CD8-positive, alpha-beta memory T cell (primary cell): ENCODE measurements around the gene CPA1. TPM values are rescaled to one million over a fixed set of nuclear protein-coding genes. Genes with fewer than 3 reads are reported as not detected.

Source experiments
- CTCF ChIA-PET: fragments of 350-600 bp; sonication (Branson Sonifier 250); formaldehyde crosslinking; loops from one replicate; lab custom pipeline; 2021; ENCODE audit warnings: antibody characterized with exemption; lab: Charles Lee
- POLR2A ChIA-PET: fragments of 350-600 bp; sonication (Branson Sonifier 250); formaldehyde crosslinking; loops from one replicate; lab custom pipeline; 2021; ENCODE audit warnings: antibody characterized with exemption; lab: Charles Lee
- DNase-seq, 5 donors: peaks; one replicate each; pipeline versions ENCODE4 v3.0.0 to v3.0.0-alpha.2; 2020 to 2022; ENCODE audit warnings: mixed read lengths in 1 of 5
- H3K27ac ChIP-seq: one replicate; pipeline ENCODE4 v1.7.0; 2013; ENCODE audit warnings: low read depth, mild to moderate bottlenecking, low read length, moderate library complexity
- H3K27me3 ChIP-seq: 2 replicates; pipeline ENCODE4 v1.7.0; 2013; ENCODE audit warnings: low read length, mild to moderate bottlenecking; ENCODE audit not compliant: insufficient read depth, poor library complexity, severe bottlenecking
- H3K36me3 ChIP-seq: 2 replicates; pipeline ENCODE4 v1.7.0; 2013; ENCODE audit warnings: mild to moderate bottlenecking, low read length, moderate library complexity; ENCODE audit not compliant: insufficient read depth
- H3K4me1 ChIP-seq: 2 replicates; pipeline ENCODE4 v1.7.0; 2013; ENCODE audit warnings: mild to moderate bottlenecking, low read length, moderate library complexity; ENCODE audit not compliant: insufficient read depth
- H3K4me3 ChIP-seq: 2 replicates; pipeline ENCODE4 v1.7.0; 2013; ENCODE audit warnings: mild to moderate bottlenecking, low read length
- H3K9me3 ChIP-seq: 2 replicates; pipeline ENCODE4 v1.7.0; 2013; ENCODE audit warnings: mild to moderate bottlenecking, low read length
- H3K27ac Mint-ChIP-seq, 8 donors: one replicate each; pipeline ENCODE4 v1.8.0; 2020 to 2021; ENCODE audit warnings: mixed read lengths in 8 of 8, mild to moderate bottlenecking in 6 of 8, inconsistent platforms in 3 of 8, moderate library complexity in 3 of 8
- H3K27me3 Mint-ChIP-seq, 2 donors: one replicate each; pipeline ENCODE4 v1.8.0; 2020 to 2021; ENCODE audit warnings: mixed read lengths in 2 of 2, mild to moderate bottlenecking in 1 of 2, moderate library complexity in 1 of 2
- H3K36me3 Mint-ChIP-seq, 3 donors: one replicate each; pipeline ENCODE4 v1.8.0; 2020 to 2021; ENCODE audit warnings: mixed read lengths in 3 of 3, inconsistent platforms in 1 of 3, mild to moderate bottlenecking in 1 of 3
- H3K4me1 Mint-ChIP-seq, 3 donors: one replicate each; pipeline ENCODE4 v1.8.0; 2020 to 2021; ENCODE audit warnings: mixed read lengths in 3 of 3, inconsistent platforms in 1 of 3, mild to moderate bottlenecking in 1 of 3
- H3K4me3 Mint-ChIP-seq, 7 donors: one replicate each; pipeline ENCODE4 v1.8.0; 2020 to 2021; ENCODE audit warnings: mixed read lengths in 7 of 7, mild to moderate bottlenecking in 6 of 7, moderate library complexity in 4 of 7, inconsistent platforms in 2 of 7
- H3K9me3 Mint-ChIP-seq, 5 donors: one replicate each; pipeline ENCODE4 v1.8.0; 2020 to 2022; ENCODE audit warnings: mixed read lengths in 5 of 5, mild to moderate bottlenecking in 3 of 5, moderate library complexity in 2 of 5, inconsistent platforms in 1 of 5
- polyA plus RNA-seq: library from polyadenylated mRNA; unstranded; fragments of 300-500 nt; fragmentation: Illumina TruSeq; gene quantifications from one replicate; pipeline ENCODE4 v1.2.3, GENCODE V29; 2021
- total RNA-seq, 2 experiments: library from RNA; stranded (reverse); gene quantifications; one replicate each; pipeline ENCODE4 v1.2.3, GENCODE V29; 2021

CPA1 gene
- total and polyA plus RNA-seq, 3 experiments from 2014 or later = not detected

DNA sequence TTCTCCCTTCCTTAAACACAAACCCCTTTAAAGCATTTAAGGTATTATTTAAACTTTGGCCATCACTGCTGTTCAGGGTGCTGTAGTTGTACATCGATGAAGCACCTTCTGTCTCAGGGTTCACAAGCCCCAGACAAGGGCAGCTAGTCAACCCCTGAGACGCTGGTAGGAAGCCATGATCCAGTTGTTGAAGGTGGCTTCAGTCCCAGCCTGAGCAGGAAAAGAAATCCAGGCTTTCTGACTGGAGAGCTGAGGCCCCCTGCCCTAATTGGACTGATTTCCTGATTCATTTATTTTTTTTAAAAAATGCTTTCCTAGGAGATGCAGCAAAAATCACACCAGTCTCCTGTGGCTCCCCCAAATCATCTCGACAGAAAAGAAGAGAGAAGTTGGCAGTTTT, 15.8 kb downstream of the CPA1 start:
- Mint-ChIP-seq H3K36me3 (peaks cover 5 to 22% (median 11%) of the 10 kb centered on the region in 3 donors), H3K9me3 (no peaks in the 10 kb centered on the region), H3K4me3 (no peak overlapping the region), H3K27me3 (no peaks in the 10 kb centered on the region), H3K27ac (peak overlapping the region in 1 of 8 donors; percentile 38), H3K4me1 (peaks cover 15 to 21% (median 20%) of the 10 kb centered on the region in 3 donors)
- Histone ChIP-seq H3K36me3 (no peaks in the 10 kb centered on the region), H3K9me3 (no peaks in the 10 kb centered on the region), H3K4me1 (peaks cover 21% of the 10 kb centered on the region), H3K4me3 (no peak overlapping the region), H3K27ac (no peak overlapping the region), H3K27me3 (no peaks in the 10 kb centered on the region)
- CTCF ChIA-PET = no interaction called here
- POLR2A ChIA-PET = no interaction called here
- DNase-seq = no peak

DNA sequence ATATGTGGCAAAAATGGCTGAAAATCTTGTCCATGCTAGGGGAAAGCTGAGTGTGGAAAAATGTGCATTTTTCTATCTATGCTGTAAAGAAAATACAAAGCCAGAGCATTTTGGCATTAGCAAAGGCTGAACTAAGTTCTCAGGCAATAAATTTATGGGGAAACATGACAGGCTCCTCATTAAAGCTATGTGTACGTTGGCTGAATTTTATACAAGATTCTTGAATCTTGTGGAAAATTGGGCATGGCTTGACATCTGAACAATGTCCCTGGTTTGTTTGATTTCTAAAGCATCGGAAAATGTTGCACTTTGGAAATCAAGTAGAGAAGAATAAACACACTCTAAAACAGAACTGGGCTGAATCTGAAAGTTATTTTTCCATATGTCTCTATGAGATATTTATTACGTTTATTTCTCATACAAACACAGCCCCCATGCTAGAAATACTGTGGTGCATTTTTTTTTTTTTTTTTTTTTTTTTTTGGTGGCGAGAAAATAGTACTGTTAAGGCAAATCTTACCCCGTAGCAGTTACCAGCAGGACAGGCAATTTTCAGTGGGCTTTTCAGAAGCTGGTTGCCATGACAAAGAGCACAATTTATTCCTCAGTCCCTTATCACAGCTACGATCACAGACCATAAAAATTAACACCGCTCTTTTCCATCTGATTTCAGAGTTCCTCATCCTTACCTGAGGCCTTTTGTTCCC, 16.9 kb downstream of the CPA1 start:
- H3K36me3 ChIP-seq = no peaks in the 10 kb centered on the region
- CTCF ChIA-PET = interaction anchor here (0.7 kb wide), 1 partner anchor 14 kb away, joined by 5 read pairs; no protein-coding TSS in a partner anchor
- H3K4me1 ChIP-seq = peaks cover 21% of the 10 kb centered on the region
- H3K27me3 ChIP-seq = no peaks in the 10 kb centered on the region
- H3K9me3 Mint-ChIP-seq = no peaks in the 10 kb centered on the region
- H3K27ac ChIP-seq = no peak overlapping the region
- H3K4me3 Mint-ChIP-seq = no peak overlapping the region
- DNase-seq = no peak
- H3K36me3 Mint-ChIP-seq = peaks cover 5 to 28% (median 11%) of the 10 kb centered on the region in 3 donors
- no peak overlapping the region for H3K27ac Mint-ChIP-seq
- H3K4me1 Mint-ChIP-seq = peaks cover 15 to 21% (median 20%) of the 10 kb centered on the region in 3 donors
- no peaks in the 10 kb centered on the region for H3K9me3 ChIP-seq
- POLR2A ChIA-PET = no interaction called here
- no peak overlapping the region for H3K4me3 ChIP-seq
- H3K27me3 Mint-ChIP-seq = no peaks in the 10 kb centered on the region

GRCh38 chr7:130397758-130398073, 17.4 kb downstream of the CPA1 start:
- Histone ChIP-seq H3K27ac (no peak overlapping the region), H3K4me1 (peaks cover 21% of the 10 kb centered on the region), H3K27me3 (no peaks in the 10 kb centered on the region), H3K9me3 (no peaks in the 10 kb centered on the region), H3K4me3 (no peak overlapping the region), H3K36me3 (no peaks in the 10 kb centered on the region)
- Mint-ChIP-seq H3K4me1 (peaks cover 15 to 21% (median 20%) of the 10 kb centered on the region in 3 donors), H3K27me3 (no peaks in the 10 kb centered on the region), H3K4me3 (no peak overlapping the region), H3K36me3 (peaks cover 9 to 32% (median 11%) of the 10 kb centered on the region in 3 donors), H3K9me3 (no peaks in the 10 kb centered on the region), H3K27ac (no peak overlapping the region)
- ChIA-PET POLR2A (no interaction called here), CTCF (no interaction called here)
- DNase-seq = no peak

GRCh38 chr7:130398526-130399090, 18.3 kb downstream of the CPA1 start:
- Histone ChIP-seq H3K4me3 (no peak overlapping the region), H3K9me3 (no peaks in the 10 kb centered on the region), H3K4me1 (peaks cover 20% of the 10 kb centered on the region), H3K27ac (no peak overlapping the region), H3K27me3 (no peaks in the 10 kb centered on the region), H3K36me3 (no peaks in the 10 kb centered on the region)
- H3K36me3 Mint-ChIP-seq = peaks cover 9 to 34% (median 11%) of the 10 kb centered on the region in 3 donors
- H3K27me3 Mint-ChIP-seq = no peaks in the 10 kb centered on the region
- DNase-seq = no peak
- no peaks in the 10 kb centered on the region for H3K9me3 Mint-ChIP-seq
- ChIA-PET CTCF (no interaction called here), POLR2A (no interaction called here)
- peaks cover 14 to 18% (median 17%) of the 10 kb centered on the region in 3 donors for H3K4me1 Mint-ChIP-seq
- H3K4me3 Mint-ChIP-seq = no peak overlapping the region
- H3K27ac Mint-ChIP-seq = peak overlapping the region in 1 of 8 donors; percentile 12

- no peaks in the 10 kb centered on the region for H3K27me3 Mint-ChIP-seq
- CTCF ChIA-PET = no interaction called here
- H3K27ac ChIP-seq = no peak overlapping the region
- POLR2A ChIA-PET = interaction anchor here (0.6 kb wide), 1 partner anchor 9 kb away, joined by 4 read pairs; no protein-coding TSS in a partner anchor
- H3K9me3 Mint-ChIP-seq = no peaks in the 10 kb centered on the region
- no peak overlapping the region for H3K27ac Mint-ChIP-seq
- H3K36me3 ChIP-seq = no peaks in the 10 kb centered on the region
- no peak overlapping the region for H3K4me3 Mint-ChIP-seq
- H3K9me3 ChIP-seq = no peaks in the 10 kb centered on the region
- peaks cover 2 to 3% (median 3%) of the 10 kb centered on the region in 3 donors for H3K4me1 Mint-ChIP-seq
- H3K4me1 ChIP-seq = peaks cover 5% of the 10 kb centered on the region
- no peak for DNase-seq
- no peak overlapping the region for H3K4me3 ChIP-seq
- H3K36me3 Mint-ChIP-seq = peaks cover 9 to 37% (median 11%) of the 10 kb centered on the region in 3 donors
- no peaks in the 10 kb centered on the region for H3K27me3 ChIP-seq
Measured at GRCh38 chr7:130400120-130400572, 19.9 kb downstream of the CPA1 start.

GRCh38 chr7:130401101-130401500, 20.8 kb downstream of the CPA1 start:
- no peaks in the 10 kb centered on the region for H3K36me3 ChIP-seq
- H3K9me3 ChIP-seq = no peaks in the 10 kb centered on the region
- no peak overlapping the region for H3K27ac ChIP-seq
- no peak for DNase-seq
- Mint-ChIP-seq H3K36me3 (peaks cover 9 to 37% (median 11%) of the 10 kb centered on the region in 3 donors), H3K27ac (no peak overlapping the region), H3K27me3 (no peaks in the 10 kb centered on the region), H3K4me1 (no peaks in the 10 kb centered on the region), H3K9me3 (no peaks in the 10 kb centered on the region), H3K4me3 (no peak overlapping the region)
- H3K4me1 ChIP-seq = no peaks in the 10 kb centered on the region
- H3K27me3 ChIP-seq = no peaks in the 10 kb centered on the region
- H3K4me3 ChIP-seq = no peak overlapping the region
- CTCF ChIA-PET = no interaction called here
- POLR2A ChIA-PET = no interaction called here

GRCh38 chr7:130401578-130401977, 21.3 kb downstream of the CPA1 start:
- H3K27me3 Mint-ChIP-seq = no peaks in the 10 kb centered on the region
- no peaks in the 10 kb centered on the region for H3K9me3 ChIP-seq
- H3K36me3 ChIP-seq = no peaks in the 10 kb centered on the region
- H3K36me3 Mint-ChIP-seq = peaks cover 9 to 37% (median 11%) of the 10 kb centered on the region in 3 donors
- H3K9me3 Mint-ChIP-seq = no peaks in the 10 kb centered on the region
- no peaks in the 10 kb centered on the region for H3K4me1 ChIP-seq
- POLR2A ChIA-PET = no interaction called here
- H3K4me3 Mint-ChIP-seq = no peak overlapping the region
- no peaks in the 10 kb centered on the region for H3K27me3 ChIP-seq
- DNase-seq = no peak
- CTCF ChIA-PET = no interaction called here
- H3K27ac ChIP-seq = no peak overlapping the region
- no peak overlapping the region for H3K27ac Mint-ChIP-seq
- H3K4me3 ChIP-seq = no peak overlapping the region
- no peaks in the 10 kb centered on the region for H3K4me1 Mint-ChIP-seq

DNA sequence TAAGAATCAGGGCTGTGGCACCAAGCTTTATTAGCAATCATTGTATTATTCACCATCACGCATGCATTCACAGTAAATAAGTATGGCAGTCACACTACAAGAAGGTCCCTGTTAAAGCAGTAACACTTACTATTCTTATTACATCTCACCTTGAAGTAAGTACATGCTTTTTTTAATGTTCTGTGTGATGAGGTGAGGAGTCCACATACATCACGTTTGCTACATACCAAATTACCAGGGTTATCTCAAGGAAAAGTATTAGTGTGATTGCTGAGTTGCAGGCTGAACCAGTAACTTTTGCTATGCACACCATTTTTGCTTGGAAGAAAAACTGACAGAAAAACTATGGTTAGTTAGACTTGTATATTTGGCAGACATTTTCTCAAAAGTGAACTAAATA, 24.7 kb downstream of the CPA1 start:
- H3K27me3 ChIP-seq = no peaks in the 10 kb centered on the region
- H3K27me3 Mint-ChIP-seq = no peaks in the 10 kb centered on the region
- H3K27ac Mint-ChIP-seq = no peak overlapping the region
- no peak overlapping the region for H3K4me3 Mint-ChIP-seq
- H3K4me1 ChIP-seq = no peaks in the 10 kb centered on the region
- no peak overlapping the region for H3K4me3 ChIP-seq
- ChIA-PET CTCF (no interaction called here), POLR2A (no interaction called here)
- no peaks in the 10 kb centered on the region for H3K36me3 ChIP-seq
- no peaks in the 10 kb centered on the region for H3K9me3 ChIP-seq
- H3K36me3 Mint-ChIP-seq = peaks cover 7 to 27% (median 8%) of the 10 kb centered on the region in 3 donors
- no peaks in the 10 kb centered on the region for H3K9me3 Mint-ChIP-seq
- H3K27ac ChIP-seq = no peak overlapping the region
- no peaks in the 10 kb centered on the region for H3K4me1 Mint-ChIP-seq
- DNase-seq = no peak
